ENCODE results near the gene FAM219A.

- TF ChIP-seq CTCF (IDR thresholded peaks at IDR 0.05) (no peak), POLR2AphosphoS5 (IDR thresholded peaks at IDR 0.05) (no peak), POLR2A (IDR thresholded peaks at IDR 0.05) (no peak)
Measured at GRCh38 chr9:34371886-34372466, 86.4 kb downstream of the FAM219A start.

Data from upper lobe of left lung (tissue), 4 donors.